Bronchial epithelial cell (primary cell): ENCODE data around the gene RAB40A. TPM values are rescaled to one million over a fixed set of nuclear protein-coding genes. Genes with fewer than 3 reads are reported as not detected.
"Not testable (repeated sequence)": the region's sequence is repeated elsewhere in the genome, so short reads cannot be mapped to it uniquely, and the experiment has no call there.

Experiments used
- DNase-seq: peaks from one replicate; pipeline ENCODE4 v3.0.0-alpha.2; 2010; ENCODE audit warnings: low read depth
- FAIRE-seq: peaks from 2 replicates; lab custom pipeline; 2011; peaks lifted over from hg19 to GRCh38; lab: Jason Lieb, UNC
- H3K27me3 ChIP-seq: 2 replicates; pipeline ENCODE4 v1.5.1; 2011; ENCODE audit warnings: low read length; ENCODE audit not compliant: control insufficient read depth, insufficient read depth
- H3K36me3 ChIP-seq: 2 replicates; pipeline ENCODE4 v1.5.1; 2011; ENCODE audit warnings: low read length; ENCODE audit not compliant: control insufficient read depth, insufficient read depth
- H3K4me3 ChIP-seq: 2 replicates; pipeline ENCODE4 v1.5.1; 2011; ENCODE audit warnings: mild to moderate bottlenecking, low read depth, low read length, control low read depth
- CTCF ChIP-seq: IDR thresholded peaks from 2 replicates; pipeline ENCODE4 v1.5.1; 2011; ENCODE audit warnings: mild to moderate bottlenecking, moderate library complexity, low read length, control low read depth, inconsistent platforms; ENCODE audit not compliant: insufficient read depth, severe bottlenecking
- total RNA-seq: library from RNA; depleted of rRNA; stranded (reverse); fragments of >200 nt; gene quantifications from 2 replicates; pipeline ENCODE4 v1.2.1, GENCODE V29; 2014

Gene RAB40A
- total RNA-seq, 1 donor from 2014 or later: under 0.01 TPM

- Histone ChIP-seq H3K4me3 (no peak overlapping the region), H3K27me3 (no peaks in the 10 kb centered on the region), H3K36me3 (no peaks in the 10 kb centered on the region)
- DNase-seq (no peak), FAIRE-seq (no peak)
- no peak for TF ChIP-seq CTCF
Observed at GRCh38 chrX:103510031-103510430, 9.3 kb downstream of the RAB40A start.

DNA sequence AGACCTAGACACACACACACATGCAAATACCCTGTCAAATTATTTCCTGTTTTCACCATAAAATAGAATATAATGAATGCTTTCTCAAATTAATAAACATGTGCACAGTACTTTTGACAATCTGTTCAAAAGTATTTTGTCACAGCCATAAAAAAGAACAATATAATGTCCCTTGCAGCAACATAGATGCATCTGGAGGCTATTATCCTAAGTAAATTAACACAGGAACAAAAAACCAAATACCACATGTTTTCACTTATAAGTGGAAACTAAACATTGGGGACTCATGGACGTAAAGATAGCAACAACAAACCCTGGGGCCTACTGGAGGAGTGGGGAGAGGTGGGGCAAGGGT, 15.5 kb downstream of the RAB40A start:
- Histone ChIP-seq H3K27me3 (no peaks in the 10 kb centered on the region), H3K4me3 (no peak overlapping the region), H3K36me3 (no peaks in the 10 kb centered on the region)
- FAIRE-seq: no peak
- DNase-seq: no peak
- no peak for TF ChIP-seq CTCF

DNA sequence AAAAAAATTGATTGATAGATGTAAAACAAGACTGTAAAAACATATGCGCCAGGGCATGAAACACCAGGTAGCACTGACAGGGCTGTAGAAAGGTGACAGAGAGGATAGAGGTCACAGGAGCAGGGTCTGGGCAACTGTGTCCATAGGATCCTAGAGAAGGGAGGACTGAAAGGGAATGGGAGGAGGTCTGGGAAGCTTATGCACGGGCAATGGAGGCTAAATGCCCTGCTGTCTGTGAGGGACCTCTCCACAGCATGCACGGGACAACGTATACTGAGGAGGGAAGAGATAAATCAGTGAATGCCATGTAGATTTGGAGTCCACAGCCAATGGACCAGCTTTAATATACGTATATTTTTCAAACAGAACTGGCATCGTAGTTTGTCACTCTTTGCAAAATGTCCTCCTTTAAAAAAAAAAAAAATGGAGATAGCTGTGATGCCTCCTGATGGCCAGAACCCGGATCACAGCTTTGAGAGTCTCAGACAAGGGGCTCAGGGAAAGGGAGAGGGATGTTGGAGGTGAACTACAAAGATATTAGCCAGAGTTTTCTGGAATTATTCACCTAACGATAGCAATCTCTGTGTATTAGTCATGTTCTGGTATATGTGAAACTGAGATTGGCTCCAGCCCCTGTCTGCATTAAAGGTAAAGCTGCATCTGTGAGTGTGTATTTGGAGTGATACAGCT, 16.0 kb downstream of the RAB40A start:
- DNase-seq: peak; percentile 13
- no peak for TF ChIP-seq CTCF
- Histone ChIP-seq H3K4me3 (no peak overlapping the region), H3K36me3 (no peaks in the 10 kb centered on the region), H3K27me3 (no peaks in the 10 kb centered on the region)
- FAIRE-seq: no peak

- no peak overlapping the region for H3K4me3 ChIP-seq
- H3K36me3 ChIP-seq: no peaks in the 10 kb centered on the region
- FAIRE-seq: no peak
- H3K27me3 ChIP-seq: no peaks in the 10 kb centered on the region
- peak; percentile 7 for DNase-seq
- no peak for TF ChIP-seq CTCF
Observed at GRCh38 chrX:103498786-103499185, 20.5 kb downstream of the RAB40A start.

- Histone ChIP-seq H3K4me3 (no peak overlapping the region), H3K27me3 (no peaks in the 10 kb centered on the region), H3K36me3 (no peaks in the 10 kb centered on the region)
- DNase-seq: no peak
- no peak for TF ChIP-seq CTCF
- FAIRE-seq: no peak
Observed at GRCh38 chrX:103495786-103496185, 23.5 kb downstream of the RAB40A start.

DNA sequence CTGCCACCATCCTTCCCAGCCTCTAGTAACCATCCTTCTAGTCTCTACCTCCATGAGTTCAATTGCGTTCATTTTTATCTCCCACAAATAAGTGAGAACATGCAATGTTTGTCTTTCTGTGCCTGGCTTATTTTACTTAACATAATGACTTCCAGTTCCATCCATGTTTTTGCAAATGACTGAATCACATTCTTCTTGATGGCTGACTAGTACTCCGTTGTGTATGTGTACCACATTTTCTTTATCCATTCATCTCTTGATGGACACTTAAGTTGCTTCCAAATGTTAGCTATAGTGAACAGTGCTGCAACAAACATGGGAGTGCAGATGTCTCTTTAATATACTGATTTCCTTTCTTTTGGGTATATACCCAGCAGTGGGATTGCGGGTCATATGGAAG, 25.7 kb downstream of the RAB40A start:
- DNase-seq, H3K36me3 ChIP-seq, H3K4me3 ChIP-seq, H3K27me3 ChIP-seq, FAIRE-seq: not testable (repeated sequence)
